SK-N-MC (cell line): ENCODE results near the gene SMAP1.

Experiments used
- EZH2 ChIP-seq: fragments of 200-600 bp; sonication (generic); IDR thresholded peaks from one replicate; pipeline ENCODE4 v1.6.1; 2017; ENCODE audit warnings: antibody characterized with exemption
- FOXP2 ChIP-seq: optimal IDR thresholded peaks from 2 replicates; pipeline ENCODE3; 2011; ENCODE audit warnings: mild to moderate bottlenecking, moderate library complexity; ENCODE audit not compliant: insufficient read depth; ENCODE audit errors: extremely low read length, control extremely low read depth
- POLR2AphosphoS5 ChIP-seq: IDR thresholded peaks from 2 replicates; pipeline ENCODE4 v1.6.1; 2012; ENCODE audit warnings: mild to moderate bottlenecking, low read depth, low read length, borderline replicate concordance

GRCh38 chr6:70706491-70707123 is 38.9 kb downstream of the SMAP1 start:
- TF ChIP-seq EZH2, result no peak
- TF ChIP-seq POLR2AphosphoS5, result no peak
- TF ChIP-seq FOXP2, result no peak
